Measurements from ENCODE around the gene RPL7L1. TPM values are rescaled to one million over a fixed set of nuclear protein-coding genes. Genes with fewer than 3 reads are reported as not detected.

Gene RPL7L1
- total RNA-seq, 4 donors from 2014 or later: 99.1 to 121 (median 103) TPM

GRCh38 chr6:42845327-42845694, 34.1 kb upstream of the RPL7L1 start:
- no peaks in the 10 kb centered on the region for H3K4me1 ChIP-seq
- TF ChIP-seq POLR2A (IDR thresholded peaks at IDR 0.05) (no peak), CTCF (IDR thresholded peaks at IDR 0.05) (no peak)
- H3K36me3 ChIP-seq: peaks cover 0 to 3% of the 10 kb centered on the region in 2 donors
- no peak overlapping the region for H3K27ac ChIP-seq
- DNase-seq: no peak
- no peaks in the 10 kb centered on the region for H3K27me3 ChIP-seq
- no peaks in the 10 kb centered on the region for H3K9me3 ChIP-seq
- H3K4me3 ChIP-seq (replicated peaks in 1 of 3): no peak overlapping the region
- WGBS, 2 donors: 97 to 98% methylated on average over 6 of the region's 6 CpGs
- intact Hi-C loops (cut with DNase I): no loop called here

- no peak for TF ChIP-seq CTCF (IDR thresholded peaks at IDR 0.05)
- TF ChIP-seq POLR2A (IDR thresholded peaks at IDR 0.05): no peak
- intact Hi-C loops (cut with DNase I): no loop called here
- no peaks in the 10 kb centered on the region for H3K9me3 ChIP-seq
- peaks cover 0 to 3% of the 10 kb centered on the region in 2 donors for H3K36me3 ChIP-seq
- 81 to 97% methylated on average over 2 of the region's 2 CpGs for WGBS, 2 donors
- no peaks in the 10 kb centered on the region for H3K4me1 ChIP-seq
- DNase-seq: no peak
- H3K27ac ChIP-seq: no peak overlapping the region
- H3K4me3 ChIP-seq (replicated peaks in 1 of 3): no peak overlapping the region
- H3K27me3 ChIP-seq: no peaks in the 10 kb centered on the region
These were observed 32.9 kb upstream of the RPL7L1 start for GRCh38 chr6:42846505-42846904.

GRCh38 chr6:42848700-42849099, 30.7 kb upstream of the RPL7L1 start:
- DNase-seq: no peak
- intact Hi-C loops (cut with DNase I): no loop called here
- H3K27me3 ChIP-seq: no peaks in the 10 kb centered on the region
- H3K36me3 ChIP-seq: peaks cover 3 to 10% of the 10 kb centered on the region in 2 donors
- H3K9me3 ChIP-seq: no peaks in the 10 kb centered on the region
- H3K4me3 ChIP-seq (replicated peaks in 1 of 3): no peak overlapping the region
- no peak overlapping the region for H3K27ac ChIP-seq
- WGBS, 2 donors: 88 to 94% methylated on average over 4 of the region's 4 CpGs
- TF ChIP-seq POLR2A (IDR thresholded peaks at IDR 0.05) (no peak), CTCF (IDR thresholded peaks at IDR 0.05) (no peak)
- no peaks in the 10 kb centered on the region for H3K4me1 ChIP-seq

- no peaks in the 10 kb centered on the region for H3K4me1 ChIP-seq
- TF ChIP-seq POLR2A (IDR thresholded peaks at IDR 0.05): no peak
- no peak for TF ChIP-seq CTCF (IDR thresholded peaks at IDR 0.05)
- peaks cover 13 to 14% of the 10 kb centered on the region in 2 donors for H3K36me3 ChIP-seq
- intact Hi-C loops (cut with DNase I): no loop called here
- H3K27me3 ChIP-seq: no peaks in the 10 kb centered on the region
- no peak for DNase-seq
- H3K4me3 ChIP-seq (replicated peaks in 1 of 3): no peak overlapping the region
- H3K27ac ChIP-seq: no peak overlapping the region
- H3K9me3 ChIP-seq: no peaks in the 10 kb centered on the region
- 88 to 100% methylated on average over 2 of the region's 2 CpGs for WGBS, 2 donors
These were observed 27.8 kb upstream of the RPL7L1 start for GRCh38 chr6:42851599-42851998.

- intact Hi-C loops (cut with DNase I): no loop called here
- TF ChIP-seq POLR2A (IDR thresholded peaks at IDR 0.05) (no peak), CTCF (IDR thresholded peaks at IDR 0.05) (no peak)
- H3K27me3 ChIP-seq: no peaks in the 10 kb centered on the region
- WGBS, 2 donors: 93 to 98% methylated on average over 1 of the region's 1 CpG
- H3K9me3 ChIP-seq: no peaks in the 10 kb centered on the region
- no peak for DNase-seq
- H3K4me3 ChIP-seq (replicated peaks in 1 of 3): no peak overlapping the region
- H3K27ac ChIP-seq: no peak overlapping the region
- peaks cover 71 to 74% of the 10 kb centered on the region in 2 donors for H3K36me3 ChIP-seq
- H3K4me1 ChIP-seq: no peaks in the 10 kb centered on the region
These were observed 19.4 kb upstream of the RPL7L1 start for GRCh38 chr6:42860036-42860435.

All from thyroid gland (tissue), 4 donors.